Activated CD4-positive, alpha-beta T cell treated with anti-CD3 and anti-CD28 coated beads, Interleukin-2, amount 50 U/mL, for 4 hours (primary cell): ENCODE results near the gene XIRP1.

ENCODE experiments used
- DNase-seq, 2 experiments: peaks; one replicate each; pipeline ENCODE4 v3.0.0-alpha.2; 2020

The XIRP1 gene

GRCh38 chr3:39141171-39141995, 51.0 kb downstream of the XIRP1 start:
- no peak for DNase-seq

GRCh38 chr3:39140341-39140971, 51.9 kb downstream of the XIRP1 start:
- DNase-seq: no peak

GRCh38 chr3:39139442-39139841, 53.0 kb downstream of the XIRP1 start:
- no peak for DNase-seq

DNA sequence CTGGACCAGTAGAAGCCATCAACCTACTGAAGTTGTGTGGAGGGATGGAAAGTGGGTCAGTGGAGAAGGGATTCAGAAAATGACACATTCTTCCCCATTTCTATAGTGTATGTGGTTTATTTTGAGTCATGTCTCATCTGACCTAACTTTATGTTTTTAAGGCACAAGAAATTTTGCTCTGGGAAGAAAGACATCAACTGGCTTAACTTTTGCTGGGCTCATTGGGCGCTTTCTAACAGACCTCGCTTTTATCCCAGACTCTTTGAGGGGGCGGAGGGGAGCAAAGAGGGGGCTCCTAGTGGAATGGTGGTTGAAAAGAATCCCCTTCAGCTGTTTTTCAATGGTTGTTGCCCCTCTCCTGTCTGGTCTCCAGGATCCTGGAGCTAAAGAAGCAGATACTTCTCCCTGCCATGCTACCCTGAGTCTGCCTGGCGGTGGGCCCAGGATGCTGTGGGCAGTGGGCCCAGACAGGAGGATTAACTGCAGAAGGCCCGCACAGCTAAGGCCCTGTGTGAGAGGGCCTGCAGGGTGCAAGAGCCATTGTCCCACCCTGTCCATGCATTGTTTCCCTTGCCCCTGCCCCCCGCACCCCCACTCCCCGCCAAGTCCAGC, 53.5 kb downstream of the XIRP1 start:
- DNase-seq: no peak

DNA sequence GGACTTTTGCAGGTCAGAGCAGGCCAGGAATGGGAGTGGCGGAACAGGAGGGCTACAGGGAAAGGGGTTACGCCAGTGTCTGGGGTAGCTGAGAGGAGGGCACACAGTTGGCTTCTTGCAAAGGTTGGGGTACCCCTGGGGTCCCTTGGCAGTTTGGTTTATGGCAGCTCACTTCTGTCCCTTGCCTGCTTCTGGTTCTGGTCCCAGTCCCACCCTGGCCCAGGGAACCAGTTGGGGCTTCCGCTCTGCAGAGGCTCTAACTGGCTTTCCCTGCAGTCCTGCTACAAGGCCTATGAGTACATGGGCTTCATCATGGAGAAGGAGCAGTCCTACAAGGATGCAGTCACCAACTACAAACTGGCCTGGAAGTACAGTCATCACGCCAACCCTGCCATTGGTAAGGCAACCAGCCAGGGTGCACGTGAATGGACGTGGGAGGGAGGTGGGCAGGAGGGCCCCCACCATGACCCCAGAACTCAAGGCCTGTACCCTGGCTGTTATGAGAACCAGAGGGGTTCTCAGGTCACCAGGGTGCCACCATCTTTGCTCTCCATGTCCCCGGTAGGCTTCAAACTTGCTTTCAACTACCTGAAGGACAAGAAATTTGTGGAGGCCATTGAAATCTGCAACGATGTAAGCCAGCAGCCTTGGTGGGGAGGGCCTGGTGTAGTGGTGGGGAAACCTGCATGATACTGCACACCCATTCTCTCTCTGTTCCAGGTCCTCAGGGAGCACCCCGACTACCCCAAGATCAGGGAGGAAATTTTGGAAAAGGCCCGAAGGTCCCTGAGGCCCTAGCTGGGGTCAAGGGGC, 54.2 kb downstream of the XIRP1 start:
- DNase-seq: no peak

GRCh38 chr3:39137435-39137936, 54.9 kb downstream of the XIRP1 start:
- no peak for DNase-seq

- no peak for DNase-seq
These were observed 55.6 kb downstream of the XIRP1 start for GRCh38 chr3:39136533-39137434.

DNA sequence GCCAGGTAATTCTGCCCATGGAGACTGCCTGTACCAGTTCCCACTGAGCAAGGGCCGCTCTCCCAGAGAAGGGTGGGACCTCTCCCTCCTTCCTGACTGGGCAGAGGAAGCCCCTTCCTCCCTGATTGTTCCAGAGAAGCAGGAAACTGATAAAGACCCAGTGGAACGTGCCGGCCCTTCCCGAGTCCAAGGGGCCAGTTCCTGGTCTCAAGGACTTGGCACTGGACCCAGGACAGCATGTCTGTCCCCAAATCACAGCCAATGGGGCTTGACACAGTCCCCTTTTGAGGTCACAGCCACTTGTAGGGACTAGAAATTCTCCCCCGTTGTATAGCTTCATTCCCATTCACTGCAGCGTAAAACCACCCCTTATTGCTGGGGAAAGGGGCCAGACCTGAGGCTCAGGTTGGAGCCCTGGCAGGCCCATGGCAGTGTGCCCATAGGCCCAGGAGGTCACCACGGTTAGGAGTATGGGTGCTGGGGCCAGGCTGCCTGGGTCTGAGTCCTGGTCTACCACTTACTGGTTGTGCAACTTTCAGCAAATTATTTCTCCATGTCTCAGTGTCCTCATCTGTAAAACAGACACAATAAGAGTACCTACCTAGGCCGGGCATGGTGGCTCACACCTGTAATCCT, 57.1 kb downstream of the XIRP1 start:
- no peak for DNase-seq

DNA sequence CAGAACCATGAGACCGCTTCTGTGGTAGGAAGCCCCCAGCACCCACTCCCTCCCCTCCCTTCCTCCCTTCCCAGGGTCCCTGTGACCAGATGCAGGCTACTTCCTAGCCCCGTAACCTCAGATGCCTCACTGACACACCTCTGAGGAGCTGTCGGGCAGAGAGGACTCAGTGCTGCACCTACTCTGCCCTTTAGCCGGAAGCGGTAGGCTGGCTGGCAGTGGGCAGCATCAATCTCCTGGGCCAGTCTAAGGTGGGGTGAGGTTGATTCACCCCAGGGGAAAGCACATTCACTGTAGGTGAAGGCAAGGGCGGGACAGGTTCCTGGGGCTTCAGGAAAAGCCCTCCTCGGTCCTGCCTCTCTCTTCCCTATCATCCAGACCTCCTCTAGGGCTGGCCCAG, 58.1 kb downstream of the XIRP1 start:
- no peak for DNase-seq

DNA sequence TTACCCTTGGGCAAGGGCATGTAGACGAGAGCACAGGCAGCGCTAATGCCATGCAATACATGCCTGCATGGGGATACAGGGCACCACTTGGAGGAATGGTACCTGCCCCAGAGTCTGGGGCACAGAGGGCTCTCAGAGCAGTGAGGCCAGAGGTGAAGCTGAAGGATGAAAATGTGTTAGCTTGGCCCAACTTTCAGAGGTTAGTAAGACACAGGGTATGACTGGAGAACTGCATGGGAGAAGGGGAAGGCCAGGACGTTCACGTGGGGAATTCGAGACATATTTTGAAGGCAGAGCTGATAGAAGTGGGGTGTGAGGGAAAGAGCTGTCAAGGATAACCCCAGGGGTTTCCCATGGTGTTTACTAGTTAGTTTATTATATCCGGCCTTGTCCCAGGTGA, 58.6 kb downstream of the XIRP1 start:
- DNase-seq: no peak
